Fibroblast of lung (primary cell): ENCODE measurements around the gene ZDHHC3.

Source experiments
- EZH2 ChIP-seq: IDR thresholded peaks from 2 replicates; pipeline ENCODE4 v1.5.1; 2012; ENCODE audit warnings: low read length, control low read depth, mild to moderate bottlenecking; ENCODE audit errors: missing control alignments
- TF ChIP-seq, protein P1 (sequence below), 2 donors: IDR thresholded peaks in 1 of 2; conservative IDR thresholded peaks in 1 of 2; 1 replicate in 1 of 2; 2 replicates in 1 of 2; pipeline ENCODE4 v1.5.1; 2011 to 2012; ENCODE audit warnings: low read length in 2 of 2, control low read depth in 1 of 2, inconsistent platforms in 1 of 2, low read depth in 1 of 2, mild to moderate bottlenecking in 1 of 2

- TF ChIP-seq, protein P1, sequence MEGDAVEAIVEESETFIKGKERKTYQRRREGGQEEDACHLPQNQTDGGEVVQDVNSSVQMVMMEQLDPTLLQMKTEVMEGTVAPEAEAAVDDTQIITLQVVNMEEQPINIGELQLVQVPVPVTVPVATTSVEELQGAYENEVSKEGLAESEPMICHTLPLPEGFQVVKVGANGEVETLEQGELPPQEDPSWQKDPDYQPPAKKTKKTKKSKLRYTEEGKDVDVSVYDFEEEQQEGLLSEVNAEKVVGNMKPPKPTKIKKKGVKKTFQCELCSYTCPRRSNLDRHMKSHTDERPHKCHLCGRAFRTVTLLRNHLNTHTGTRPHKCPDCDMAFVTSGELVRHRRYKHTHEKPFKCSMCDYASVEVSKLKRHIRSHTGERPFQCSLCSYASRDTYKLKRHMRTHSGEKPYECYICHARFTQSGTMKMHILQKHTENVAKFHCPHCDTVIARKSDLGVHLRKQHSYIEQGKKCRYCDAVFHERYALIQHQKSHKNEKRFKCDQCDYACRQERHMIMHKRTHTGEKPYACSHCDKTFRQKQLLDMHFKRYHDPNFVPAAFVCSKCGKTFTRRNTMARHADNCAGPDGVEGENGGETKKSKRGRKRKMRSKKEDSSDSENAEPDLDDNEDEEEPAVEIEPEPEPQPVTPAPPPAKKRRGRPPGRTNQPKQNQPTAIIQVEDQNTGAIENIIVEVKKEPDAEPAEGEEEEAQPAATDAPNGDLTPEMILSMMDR (conservative IDR thresholded peaks at IDR 0.05 in 1 of 2, IDR thresholded peaks at IDR 0.05 in 1 of 2; ENCODE audit: low read depth in 1 of 2, low read length in 2 of 2): no peak
- no peak for TF ChIP-seq EZH2
These were observed 14.1 kb downstream of the ZDHHC3 start for GRCh38 chr3:44961888-44962287.
